GM21447 (cell line): ENCODE measurements around the gene ITPA.

Source experiments
- ATAC-seq: cut with Tn5 transposase; IDR thresholded peaks from one replicate; pipeline ENCODE4 v1.9.1; 2021; ENCODE audit not compliant: unreplicated experiment

The ITPA gene

GRCh38 chr20:3227506-3227905 lies 18.2 kb downstream of the ITPA start:
- no peak for ATAC-seq

GRCh38 chr20:3227936-3228749 lies 18.8 kb downstream of the ITPA start:
- ATAC-seq: no peak

GRCh38 chr20:3228750-3229032 lies 19.4 kb downstream of the ITPA start:
- ATAC-seq: no peak

- no peak for ATAC-seq
Observed at GRCh38 chr20:3229158-3229557, 19.9 kb downstream of the ITPA start.

- no peak for ATAC-seq
Observed at GRCh38 chr20:3229798-3230197, 20.5 kb downstream of the ITPA start.

GRCh38 chr20:3231116-3231515 lies 21.8 kb downstream of the ITPA start:
- ATAC-seq: no peak

GRCh38 chr20:3231889-3232588 lies 22.7 kb downstream of the ITPA start:
- no peak for ATAC-seq

GRCh38 chr20:3233131-3233990 lies 24.1 kb downstream of the ITPA start:
- no peak for ATAC-seq

- ATAC-seq: no peak
Observed at GRCh38 chr20:3233991-3234498, 24.7 kb downstream of the ITPA start.

GRCh38 chr20:3235666-3236324 lies 26.5 kb downstream of the ITPA start:
- no peak for ATAC-seq

GRCh38 chr20:3237011-3237957 lies 28.0 kb downstream of the ITPA start:
- ATAC-seq: no peak

- no peak for ATAC-seq
Observed at GRCh38 chr20:3237958-3238615, 28.8 kb downstream of the ITPA start.

- ATAC-seq: no peak
Observed at GRCh38 chr20:3238616-3239025, 29.3 kb downstream of the ITPA start.

GRCh38 chr20:3239026-3239866 lies 29.9 kb downstream of the ITPA start, which contains the start of gene SLC4A11:
SLC4A11 (minus strand) TSS chr20:3239190; CDS start chr20:3239137, 53 bp downstream.
- ATAC-seq: no peak

- ATAC-seq: no peak
Observed at GRCh38 chr20:3239867-3240775, 30.8 kb downstream of the ITPA start.

- no peak for ATAC-seq
Observed at GRCh38 chr20:3240776-3241363, 31.6 kb downstream of the ITPA start.

GRCh38 chr20:3242172-3242692 lies 32.9 kb downstream of the ITPA start:
- ATAC-seq: no peak
